Neural crest cell (in vitro differentiated cells): ENCODE measurements around the gene CLEC16A. TPM values are rescaled to one million over a fixed set of nuclear protein-coding genes. Genes with fewer than 3 reads are reported as not detected.

Experiments used
- DNase-seq: peaks from one replicate; pipeline ENCODE4 v3.0.0; 2021; ENCODE audit warnings: low read depth, mixed read lengths, low spot score
- H3K27ac Mint-ChIP-seq: one replicate; pipeline ENCODE4 v1.8.0; 2021; ENCODE audit warnings: mild to moderate bottlenecking, mixed read lengths; ENCODE audit not compliant: unreplicated experiment
- H3K27me3 Mint-ChIP-seq: 2 replicates; pipeline ENCODE4 v1.8.0; 2021; ENCODE audit warnings: low read depth, mild to moderate bottlenecking, mixed read lengths
- H3K36me3 Mint-ChIP-seq: 2 replicates; pipeline ENCODE4 v1.8.0; 2021; ENCODE audit warnings: low read depth, mild to moderate bottlenecking, mixed read lengths
- H3K4me1 Mint-ChIP-seq: 2 replicates; pipeline ENCODE4 v1.8.0; 2021; ENCODE audit warnings: mixed read lengths
- H3K4me3 Mint-ChIP-seq: one replicate; pipeline ENCODE4 v1.8.0; 2021; ENCODE audit warnings: mild to moderate bottlenecking, mixed read lengths
- H3K9me3 Mint-ChIP-seq: 2 replicates; pipeline ENCODE4 v1.8.0; 2021; ENCODE audit warnings: mixed read lengths
- total RNA-seq: library from RNA; stranded (reverse); gene quantifications from 2 replicates; pipeline ENCODE4 v1.2.1, GENCODE V29; 2021
- TF ChIP-seq, protein P1 (sequence below): fragments of 200-600 bp; sonication (generic); conservative IDR thresholded peaks from 2 replicates; pipeline ENCODE4 v1.5.0; 2021; ENCODE audit warnings: antibody characterized with exemption, mild to moderate bottlenecking

Gene CLEC16A
- total RNA-seq, 1 donor from 2014 or later = 21.3 TPM

DNA sequence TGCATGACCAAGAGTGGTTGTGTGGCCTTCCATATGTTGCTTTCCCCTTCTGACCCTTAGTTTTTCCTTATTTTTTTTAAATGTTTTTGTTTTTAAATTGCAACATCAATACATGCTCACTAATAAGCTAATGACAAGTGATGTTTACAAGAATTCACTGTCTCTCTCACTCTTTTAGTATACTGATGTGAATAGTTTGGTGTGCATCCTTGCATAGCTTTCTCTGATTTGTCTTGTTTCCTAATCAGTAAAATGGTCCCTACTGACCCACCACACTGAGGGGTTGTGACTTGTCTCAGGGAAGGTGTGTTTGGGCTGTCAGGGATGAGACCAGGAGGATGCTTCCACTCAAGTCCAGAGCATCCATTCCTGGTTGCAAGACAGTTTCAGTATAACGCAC lies 41.4 kb upstream of the CLEC16A start:
- no peaks in the 10 kb centered on the region for H3K9me3 Mint-ChIP-seq
- no peak for DNase-seq
- peaks cover 11% of the 10 kb centered on the region for H3K27me3 Mint-ChIP-seq
- no peaks in the 10 kb centered on the region for H3K36me3 Mint-ChIP-seq
- H3K4me1 Mint-ChIP-seq = no peaks in the 10 kb centered on the region
- no peak overlapping the region for H3K4me3 Mint-ChIP-seq
- TF ChIP-seq, protein P1, sequence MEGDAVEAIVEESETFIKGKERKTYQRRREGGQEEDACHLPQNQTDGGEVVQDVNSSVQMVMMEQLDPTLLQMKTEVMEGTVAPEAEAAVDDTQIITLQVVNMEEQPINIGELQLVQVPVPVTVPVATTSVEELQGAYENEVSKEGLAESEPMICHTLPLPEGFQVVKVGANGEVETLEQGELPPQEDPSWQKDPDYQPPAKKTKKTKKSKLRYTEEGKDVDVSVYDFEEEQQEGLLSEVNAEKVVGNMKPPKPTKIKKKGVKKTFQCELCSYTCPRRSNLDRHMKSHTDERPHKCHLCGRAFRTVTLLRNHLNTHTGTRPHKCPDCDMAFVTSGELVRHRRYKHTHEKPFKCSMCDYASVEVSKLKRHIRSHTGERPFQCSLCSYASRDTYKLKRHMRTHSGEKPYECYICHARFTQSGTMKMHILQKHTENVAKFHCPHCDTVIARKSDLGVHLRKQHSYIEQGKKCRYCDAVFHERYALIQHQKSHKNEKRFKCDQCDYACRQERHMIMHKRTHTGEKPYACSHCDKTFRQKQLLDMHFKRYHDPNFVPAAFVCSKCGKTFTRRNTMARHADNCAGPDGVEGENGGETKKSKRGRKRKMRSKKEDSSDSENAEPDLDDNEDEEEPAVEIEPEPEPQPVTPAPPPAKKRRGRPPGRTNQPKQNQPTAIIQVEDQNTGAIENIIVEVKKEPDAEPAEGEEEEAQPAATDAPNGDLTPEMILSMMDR = no peak
- H3K27ac Mint-ChIP-seq = no peak overlapping the region

DNA sequence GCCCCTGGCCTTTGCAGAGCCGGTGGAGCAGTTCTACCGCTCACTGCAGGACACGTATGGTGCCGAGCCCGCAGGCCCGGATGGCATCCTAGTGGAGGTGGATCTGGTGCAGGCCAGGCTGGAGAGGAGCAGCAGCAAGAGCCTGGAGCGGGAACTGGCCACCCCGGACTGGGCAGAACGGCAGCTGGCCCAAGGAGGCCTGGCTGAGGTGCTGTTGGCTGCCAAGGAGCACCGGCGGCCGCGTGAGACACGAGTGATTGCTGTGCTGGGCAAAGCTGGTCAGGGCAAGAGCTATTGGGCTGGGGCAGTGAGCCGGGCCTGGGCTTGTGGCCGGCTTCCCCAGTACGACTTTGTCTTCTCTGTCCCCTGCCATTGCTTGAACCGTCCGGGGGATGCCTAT lies 37.9 kb upstream of the CLEC16A start:
- H3K4me1 Mint-ChIP-seq = no peaks in the 10 kb centered on the region
- TF ChIP-seq, protein P1 = no peak
- H3K27me3 Mint-ChIP-seq = peaks cover 3% of the 10 kb centered on the region
- no peaks in the 10 kb centered on the region for H3K9me3 Mint-ChIP-seq
- no peak for DNase-seq
- H3K27ac Mint-ChIP-seq = no peak overlapping the region
- H3K4me3 Mint-ChIP-seq = no peak overlapping the region
- no peaks in the 10 kb centered on the region for H3K36me3 Mint-ChIP-seq

DNA sequence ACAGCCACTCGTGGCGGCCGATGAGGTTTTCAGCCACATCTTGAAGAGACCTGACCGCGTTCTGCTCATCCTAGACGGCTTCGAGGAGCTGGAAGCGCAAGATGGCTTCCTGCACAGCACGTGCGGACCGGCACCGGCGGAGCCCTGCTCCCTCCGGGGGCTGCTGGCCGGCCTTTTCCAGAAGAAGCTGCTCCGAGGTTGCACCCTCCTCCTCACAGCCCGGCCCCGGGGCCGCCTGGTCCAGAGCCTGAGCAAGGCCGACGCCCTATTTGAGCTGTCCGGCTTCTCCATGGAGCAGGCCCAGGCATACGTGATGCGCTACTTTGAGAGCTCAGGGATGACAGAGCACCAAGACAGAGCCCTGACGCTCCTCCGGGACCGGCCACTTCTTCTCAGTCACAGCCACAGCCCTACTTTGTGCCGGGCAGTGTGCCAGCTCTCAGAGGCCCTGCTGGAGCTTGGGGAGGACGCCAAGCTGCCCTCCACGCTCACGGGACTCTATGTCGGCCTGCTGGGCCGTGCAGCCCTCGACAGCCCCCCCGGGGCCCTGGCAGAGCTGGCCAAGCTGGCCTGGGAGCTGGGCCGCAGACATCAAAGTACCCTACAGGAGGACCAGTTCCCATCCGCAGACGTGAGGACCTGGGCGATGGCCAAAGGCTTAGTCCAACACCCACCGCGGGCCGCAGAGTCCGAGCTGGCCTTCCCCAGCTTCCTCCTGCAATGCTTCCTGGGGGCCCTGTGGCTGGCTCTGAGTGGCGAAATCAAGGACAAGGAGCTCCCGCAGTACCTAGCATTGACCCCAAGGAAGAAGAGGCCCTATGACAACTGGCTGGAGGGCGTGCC lies 37.2 kb upstream of the CLEC16A start:
- no peak overlapping the region for H3K4me3 Mint-ChIP-seq
- H3K27me3 Mint-ChIP-seq = peaks cover 3% of the 10 kb centered on the region
- TF ChIP-seq, protein P1 = no peak
- no peaks in the 10 kb centered on the region for H3K9me3 Mint-ChIP-seq
- no peaks in the 10 kb centered on the region for H3K4me1 Mint-ChIP-seq
- no peak for DNase-seq
- no peaks in the 10 kb centered on the region for H3K36me3 Mint-ChIP-seq
- no peak overlapping the region for H3K27ac Mint-ChIP-seq

DNA sequence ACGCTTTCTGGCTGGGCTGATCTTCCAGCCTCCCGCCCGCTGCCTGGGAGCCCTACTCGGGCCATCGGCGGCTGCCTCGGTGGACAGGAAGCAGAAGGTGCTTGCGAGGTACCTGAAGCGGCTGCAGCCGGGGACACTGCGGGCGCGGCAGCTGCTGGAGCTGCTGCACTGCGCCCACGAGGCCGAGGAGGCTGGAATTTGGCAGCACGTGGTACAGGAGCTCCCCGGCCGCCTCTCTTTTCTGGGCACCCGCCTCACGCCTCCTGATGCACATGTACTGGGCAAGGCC lies 36.7 kb upstream of the CLEC16A start:
- Mint-ChIP-seq H3K27ac (no peak overlapping the region), H3K27me3 (peaks cover 3% of the 10 kb centered on the region), H3K36me3 (no peaks in the 10 kb centered on the region), H3K4me3 (no peak overlapping the region), H3K9me3 (no peaks in the 10 kb centered on the region), H3K4me1 (no peaks in the 10 kb centered on the region)
- TF ChIP-seq, protein P1 = no peak
- no peak for DNase-seq

DNA sequence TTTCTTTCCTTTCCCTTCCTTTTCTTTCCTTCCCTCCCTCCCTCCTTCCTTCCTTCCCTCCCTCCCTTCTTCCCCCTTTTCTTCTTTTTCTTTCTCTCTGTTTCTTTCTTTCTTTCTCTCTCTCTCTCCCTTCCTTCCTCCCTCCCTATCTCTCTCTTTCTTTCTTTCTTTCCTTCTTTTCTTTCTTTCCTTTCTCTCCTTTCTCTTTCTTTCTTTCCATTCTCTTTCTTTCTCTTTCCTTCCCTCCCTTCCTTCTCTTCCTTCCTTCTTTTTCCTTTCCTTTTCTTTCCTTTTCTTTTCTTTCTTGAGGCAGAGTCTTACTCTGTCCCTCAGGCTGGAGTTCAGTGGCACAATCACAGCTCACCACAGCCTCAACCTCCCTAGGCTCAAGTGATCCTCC lies 33.1 kb upstream of the CLEC16A start:
- Mint-ChIP-seq H3K36me3 (no peaks in the 10 kb centered on the region), H3K4me3 (no peak overlapping the region), H3K4me1 (no peaks in the 10 kb centered on the region), H3K27ac (no peak overlapping the region), H3K9me3 (no peaks in the 10 kb centered on the region), H3K27me3 (peaks cover 3% of the 10 kb centered on the region)
- DNase-seq = no peak
- TF ChIP-seq, protein P1 = no peak
